WERI-Rb-1 (cell line): ENCODE data around the gene NMNAT2.

Source experiments
- DNase-seq: peaks from one replicate; pipeline ENCODE4 v3.0.0-alpha.2; 2020
- H3K27ac ChIP-seq: fragments of 250-450 bp; sonication (Bioruptor Pico); 2 replicates; pipeline ENCODE4 v1.5.1; 2020; ENCODE audit warnings: mild to moderate bottlenecking, moderate library complexity
- H3K27me3 ChIP-seq: fragments of 250-450 bp; sonication (Bioruptor Pico); 2 replicates; pipeline ENCODE4 v1.5.1; 2021; ENCODE audit warnings: mild to moderate bottlenecking, low read depth, moderate library complexity; ENCODE audit not compliant: insufficient read depth, severe bottlenecking
- H3K36me3 ChIP-seq: fragments of 250-450 bp; sonication (Bioruptor Pico); 2 replicates; pipeline ENCODE4 v1.5.1; 2020; ENCODE audit warnings: mild to moderate bottlenecking, moderate library complexity
- H3K4me3 ChIP-seq: 2 replicates; pipeline ENCODE4 v1.5.1; 2011; ENCODE audit warnings: low read depth, mild to moderate bottlenecking, control low read depth, low read length
- H3K9me3 ChIP-seq: fragments of 250-450 bp; sonication (Bioruptor Pico); 2 replicates; pipeline ENCODE4 v1.5.1; 2021; ENCODE audit warnings: mild to moderate bottlenecking, moderate library complexity; ENCODE audit not compliant: severe bottlenecking
- CTCF ChIP-seq: IDR thresholded peaks from 2 replicates; pipeline ENCODE4 v1.5.1; 2011; ENCODE audit warnings: low read depth, mild to moderate bottlenecking, control low read depth, inconsistent platforms, low read length

The NMNAT2 gene

DNA sequence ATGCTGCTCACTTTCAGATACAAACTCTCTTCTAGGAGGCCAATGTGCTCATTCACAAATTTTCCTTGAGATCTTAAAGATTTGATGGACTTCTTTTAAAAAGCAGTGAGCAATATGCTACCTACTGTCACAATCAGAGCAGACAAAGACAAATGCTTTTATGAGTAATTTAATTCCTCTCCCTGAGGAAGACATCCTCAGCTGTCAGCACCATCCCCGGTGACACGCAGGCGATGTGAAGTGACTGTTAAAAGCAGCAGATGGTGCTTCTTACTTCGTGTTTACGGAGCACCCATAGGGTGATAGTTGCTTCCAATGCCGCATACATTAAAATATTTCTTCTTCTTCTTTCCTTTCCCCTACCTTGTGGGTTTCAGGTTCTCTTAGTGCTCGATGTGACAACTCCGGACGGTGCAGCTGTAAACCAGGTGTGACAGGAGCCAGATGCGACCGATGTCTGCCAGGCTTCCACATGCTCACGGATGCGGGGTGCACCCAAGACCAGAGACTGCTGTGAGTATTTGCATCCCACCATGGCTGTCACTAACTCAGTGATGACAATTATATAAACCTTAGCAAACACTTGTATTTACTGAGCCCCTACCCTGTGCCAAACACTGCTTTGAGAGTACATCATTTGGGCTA lies 203.0 kb downstream of the NMNAT2 start:
- Histone ChIP-seq H3K36me3 (no peaks in the 10 kb centered on the region), H3K27me3 (no peaks in the 10 kb centered on the region)
- TF ChIP-seq CTCF, result no peak

DNA sequence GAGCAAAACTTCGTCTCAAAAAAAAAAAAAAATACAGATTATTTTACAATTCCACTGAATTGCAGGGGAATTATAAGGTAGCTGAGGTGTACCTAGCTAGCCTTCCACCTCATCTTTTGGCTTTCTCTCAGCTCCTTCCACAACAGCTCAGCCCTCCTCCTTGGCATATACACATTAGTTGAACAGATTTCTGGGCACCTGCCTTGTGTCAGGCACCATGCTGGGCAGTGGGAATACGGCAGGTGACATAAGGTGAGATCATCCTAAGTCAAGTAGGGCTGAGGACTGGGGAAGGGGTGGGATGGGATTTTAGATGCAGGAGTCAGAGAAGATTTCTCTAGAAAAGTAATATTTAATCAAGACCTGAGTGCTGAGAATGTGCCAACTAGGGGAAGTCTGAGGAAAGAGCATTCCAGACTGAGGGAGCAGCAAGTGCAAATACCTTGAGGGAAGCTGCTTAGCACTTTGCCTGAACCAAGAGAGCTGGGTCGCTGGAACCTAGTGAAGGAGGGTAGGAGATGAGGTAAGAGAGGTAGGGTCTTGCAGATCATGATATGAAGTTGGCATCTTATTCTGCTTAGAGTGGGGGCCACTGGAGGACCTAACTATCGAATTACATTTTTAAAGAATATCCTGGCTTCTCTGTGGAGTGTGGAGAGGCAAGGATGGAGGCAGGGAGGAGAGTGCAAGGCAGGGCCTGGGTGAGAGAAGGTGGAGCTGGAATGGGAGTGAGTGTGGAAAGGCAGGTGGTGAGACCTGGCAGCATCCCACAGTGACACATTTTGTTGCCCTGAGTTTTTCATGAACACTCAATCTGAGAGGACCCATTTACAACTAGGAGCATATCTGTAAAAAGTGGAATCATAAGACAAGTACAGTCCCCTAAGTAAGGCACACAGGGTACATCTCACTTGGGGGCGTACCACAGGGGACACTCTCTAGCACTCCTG lies 203.9 kb downstream of the NMNAT2 start:
- Histone ChIP-seq H3K27ac (no peak overlapping the region), H3K36me3 (no peaks in the 10 kb centered on the region), H3K9me3 (no peaks in the 10 kb centered on the region), H3K27me3 (no peaks in the 10 kb centered on the region), H3K4me3 (no peak overlapping the region)
- no peak for DNase-seq
- no peak for TF ChIP-seq CTCF

More for the DNA sequence above, 203.0 kb downstream of the NMNAT2 start:
- H3K4me3 ChIP-seq, result no peak overlapping the region
- H3K27ac ChIP-seq, result no peak overlapping the region
- no peaks in the 10 kb centered on the region for H3K9me3 ChIP-seq
- no peak for DNase-seq

- no peaks in the 10 kb centered on the region for H3K27me3 ChIP-seq
- no peak for TF ChIP-seq CTCF
Observed at GRCh38 chr1:183212870-183213269, 205.3 kb downstream of the NMNAT2 start.

DNA sequence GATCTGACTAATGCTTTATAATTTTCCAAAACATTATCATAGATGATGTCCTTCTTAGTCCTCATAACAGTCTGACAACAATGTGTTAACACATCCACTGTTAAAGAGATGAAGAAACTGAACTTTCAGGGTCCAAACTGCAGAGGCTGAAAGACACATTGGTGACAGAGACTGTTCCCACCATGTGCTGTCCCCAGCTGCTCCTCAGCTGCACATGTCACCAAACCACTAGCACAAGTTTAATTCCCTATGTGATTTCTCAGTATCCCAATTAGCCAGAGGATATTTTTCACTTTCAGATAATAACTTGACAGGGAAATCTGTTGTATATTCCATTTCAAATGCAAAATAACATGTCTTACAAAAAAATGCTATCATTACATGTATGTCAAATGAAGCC lies 207.5 kb downstream of the NMNAT2 start:
- Histone ChIP-seq H3K27ac (no peak overlapping the region), H3K4me3 (no peak overlapping the region), H3K27me3 (no peaks in the 10 kb centered on the region), H3K36me3 (no peaks in the 10 kb centered on the region), H3K9me3 (no peaks in the 10 kb centered on the region)
- DNase-seq, result no peak
- no peak for TF ChIP-seq CTCF

More at GRCh38 chr1:183212870-183213269, 205.3 kb downstream of the NMNAT2 start:
- H3K36me3 ChIP-seq, result no peaks in the 10 kb centered on the region
- H3K4me3 ChIP-seq, result no peak overlapping the region
- no peaks in the 10 kb centered on the region for H3K9me3 ChIP-seq
- H3K27ac ChIP-seq, result no peak overlapping the region
- DNase-seq, result no peak

DNA sequence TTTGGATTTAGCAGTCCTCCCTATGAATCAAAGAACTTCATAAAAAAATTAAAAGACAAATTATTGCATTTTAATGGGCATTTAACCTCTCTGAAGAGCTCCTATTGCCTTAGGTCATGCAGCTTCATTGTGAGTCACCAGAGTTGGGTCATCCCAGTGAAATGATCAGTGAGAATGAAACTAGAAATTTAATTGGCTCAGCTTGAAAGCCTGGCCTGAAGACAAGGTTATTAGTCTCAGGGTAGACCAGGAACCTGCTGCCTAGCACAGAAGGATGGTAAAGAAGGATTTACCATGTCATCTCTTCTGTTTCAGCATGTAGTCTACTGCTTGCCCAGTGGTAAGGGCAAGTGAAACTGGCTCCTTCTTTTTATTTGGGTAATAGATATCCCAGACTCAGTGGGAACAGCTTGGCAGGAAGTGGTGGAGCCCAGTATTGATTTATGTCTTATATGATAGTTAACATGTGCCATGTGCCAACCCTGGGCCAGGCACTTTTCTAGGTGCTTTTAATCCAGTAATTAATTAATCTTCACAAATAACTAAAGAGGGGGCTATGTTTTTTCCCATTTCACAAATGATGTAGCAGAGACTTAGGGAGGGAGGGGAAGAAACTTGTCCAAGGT lies 208.5 kb downstream of the NMNAT2 start:
- no peak for TF ChIP-seq CTCF
- Histone ChIP-seq H3K27me3 (no peaks in the 10 kb centered on the region), H3K9me3 (no peaks in the 10 kb centered on the region), H3K27ac (no peak overlapping the region), H3K36me3 (no peaks in the 10 kb centered on the region), H3K4me3 (no peak overlapping the region)
- DNase-seq, result no peak
